Measurements from ENCODE around the gene HTR3E. TPM values are rescaled to one million over a fixed set of nuclear protein-coding genes. Genes with fewer than 3 reads are reported as not detected.
A peak's percentile ranks its signal among the peaks of the same experiment; 100 is the strongest.

HTR3E gene
- total and polyA plus RNA-seq, 3 experiments from 2014 or later = not detected

DNA sequence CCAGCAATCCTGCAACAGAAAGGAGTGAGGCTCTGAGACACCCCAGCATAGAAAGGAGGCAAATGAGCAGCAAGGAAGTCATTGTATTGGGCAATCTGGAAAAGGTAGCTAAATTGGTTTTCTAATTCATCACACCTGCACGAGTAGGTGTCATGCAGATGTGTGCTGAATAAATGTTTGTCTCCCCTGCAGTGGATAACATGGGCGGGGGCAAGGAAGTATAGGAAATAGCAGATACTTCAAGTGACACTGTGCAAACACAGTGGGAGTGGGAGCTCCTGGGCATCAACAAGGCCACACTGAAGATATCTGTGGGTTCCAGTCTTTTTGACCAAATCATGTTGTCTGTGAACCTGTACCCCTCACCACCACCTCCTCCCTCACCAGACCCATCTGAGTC lies 14.4 kb upstream of the HTR3E start:
- no peaks in the 10 kb centered on the region for H3K9me3 ChIP-seq (ENCODE audit: low read length)
- H3K36me3 Mint-ChIP-seq = peaks cover 0 to 10% (median 3%) of the 10 kb centered on the region in 3 donors
- no peaks in the 10 kb centered on the region for H3K36me3 ChIP-seq (ENCODE audit: insufficient read depth, low read length)
- no peak overlapping the region for H3K27ac ChIP-seq (ENCODE audit: low read depth, low read length)
- H3K27ac Mint-ChIP-seq = no peak overlapping the region
- H3K4me3 Mint-ChIP-seq = no peak overlapping the region
- H3K27me3 ChIP-seq (ENCODE audit: insufficient read depth, low read length, poor library complexity, severe bottlenecking) = no peaks in the 10 kb centered on the region
- peaks cover 6 to 8% (median 7%) of the 10 kb centered on the region in 3 donors for H3K4me1 Mint-ChIP-seq
- POLR2A ChIA-PET = no interaction called here
- H3K4me3 ChIP-seq (ENCODE audit: low read length) = no peak overlapping the region
- H3K9me3 Mint-ChIP-seq = peaks cover 4 to 16% (median 13%) of the 10 kb centered on the region in 5 donors
- CTCF ChIA-PET = no interaction called here
- H3K4me1 ChIP-seq (ENCODE audit: insufficient read depth, low read length) = no peaks in the 10 kb centered on the region
- DNase-seq = no peak
- no peaks in the 10 kb centered on the region for H3K27me3 Mint-ChIP-seq

DNA sequence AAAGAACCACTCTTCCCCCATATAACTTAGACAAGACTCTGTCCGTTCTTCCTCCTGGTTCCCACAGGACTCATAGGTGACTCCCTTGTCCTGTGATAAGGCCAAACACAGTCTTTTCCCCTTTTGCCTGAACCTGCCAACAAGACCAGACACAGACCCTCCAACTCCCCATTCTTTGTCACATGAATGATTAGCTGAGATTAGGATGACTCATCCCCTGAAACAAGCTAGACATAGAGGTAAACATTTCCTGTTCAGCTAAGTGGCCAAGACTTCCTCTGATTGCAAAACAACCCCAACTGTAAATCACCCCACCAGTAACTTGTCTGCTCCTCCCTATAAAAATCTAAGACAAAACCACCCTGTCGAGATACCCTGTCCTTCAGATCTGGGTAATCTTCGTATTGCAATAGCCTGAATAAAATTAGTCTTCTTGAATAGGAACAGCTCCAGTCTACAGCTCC lies 11.4 kb upstream of the HTR3E start:
- H3K36me3 Mint-ChIP-seq = peaks cover 0 to 10% (median 3%) of the 10 kb centered on the region in 3 donors
- ChIA-PET POLR2A (no interaction called here), CTCF (no interaction called here)
- Histone ChIP-seq H3K27me3 (ENCODE audit: insufficient read depth, low read length, poor library complexity, severe bottlenecking) (no peaks in the 10 kb centered on the region), H3K27ac (ENCODE audit: low read depth, low read length) (no peak overlapping the region), H3K9me3 (ENCODE audit: low read length) (no peaks in the 10 kb centered on the region), H3K36me3 (ENCODE audit: insufficient read depth, low read length) (no peaks in the 10 kb centered on the region), H3K4me3 (ENCODE audit: low read length) (no peak overlapping the region), H3K4me1 (ENCODE audit: insufficient read depth, low read length) (no peaks in the 10 kb centered on the region)
- peaks cover 6 to 8% (median 7%) of the 10 kb centered on the region in 3 donors for H3K4me1 Mint-ChIP-seq
- H3K27me3 Mint-ChIP-seq = no peaks in the 10 kb centered on the region
- DNase-seq = no peak
- H3K4me3 Mint-ChIP-seq = no peak overlapping the region
- peaks cover 6 to 17% (median 13%) of the 10 kb centered on the region in 5 donors for H3K9me3 Mint-ChIP-seq
- H3K27ac Mint-ChIP-seq = peak overlapping the region in 2 of 8 donors; percentile 5 to 74

DNA sequence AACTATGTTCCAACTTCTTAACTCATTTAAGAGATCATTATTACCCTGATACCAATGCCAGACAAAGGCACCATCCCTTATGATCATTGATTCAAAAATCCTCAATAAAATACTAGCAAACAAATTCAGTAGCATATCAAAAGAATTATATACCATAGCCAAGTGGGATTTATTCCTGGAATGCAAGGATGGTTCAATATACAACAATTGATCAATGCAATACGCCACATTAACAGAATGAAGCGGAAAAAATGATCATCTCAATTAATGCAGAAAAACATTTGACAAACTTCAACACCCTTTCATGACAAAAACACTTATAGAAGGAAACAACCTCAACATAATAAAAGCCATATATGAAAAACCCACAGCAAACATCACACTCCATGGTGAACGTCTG lies 4.7 kb upstream of the HTR3E start:
- Mint-ChIP-seq H3K27ac (no peak overlapping the region), H3K4me3 (no peak overlapping the region), H3K36me3 (peaks cover 0 to 14% (median 0%) of the 10 kb centered on the region in 3 donors), H3K4me1 (no peaks in the 10 kb centered on the region), H3K27me3 (peaks cover 20% of the 10 kb centered on the region in 2 donors), H3K9me3 (peaks cover 18 to 29% (median 26%) of the 10 kb centered on the region in 5 donors)
- POLR2A ChIA-PET = no interaction called here
- Histone ChIP-seq H3K27ac (ENCODE audit: low read depth, low read length) (no peak overlapping the region), H3K4me1 (ENCODE audit: insufficient read depth, low read length) (no peaks in the 10 kb centered on the region), H3K27me3 (ENCODE audit: insufficient read depth, low read length, poor library complexity, severe bottlenecking) (no peaks in the 10 kb centered on the region), H3K9me3 (ENCODE audit: low read length) (no peaks in the 10 kb centered on the region), H3K4me3 (ENCODE audit: low read length) (no peak overlapping the region), H3K36me3 (ENCODE audit: insufficient read depth, low read length) (no peaks in the 10 kb centered on the region)
- CTCF ChIA-PET = no interaction called here
- DNase-seq = no peak

DNA sequence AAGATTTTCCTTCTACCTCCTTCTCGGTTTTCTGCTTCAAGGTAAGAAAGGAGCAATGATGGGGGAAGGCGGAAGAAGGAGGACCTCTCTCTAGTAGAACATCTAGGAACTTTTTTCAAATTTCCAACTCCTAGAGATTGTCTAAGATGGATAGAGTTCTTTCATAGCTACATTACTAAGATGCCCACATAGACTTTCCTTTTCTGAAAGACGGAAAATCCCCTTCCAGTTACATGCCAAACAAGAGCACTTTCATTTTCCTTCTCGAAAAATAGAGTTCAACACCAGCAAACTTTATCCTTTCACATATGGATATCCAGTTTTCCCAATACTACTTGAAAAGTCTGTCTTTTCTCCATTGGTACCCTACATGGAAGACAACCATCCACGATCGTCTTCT lies 692 bp downstream of the HTR3E start:
- Mint-ChIP-seq H3K36me3 (peaks cover 0 to 6% (median 0%) of the 10 kb centered on the region in 3 donors), H3K4me1 (no peaks in the 10 kb centered on the region), H3K4me3 (no peak overlapping the region), H3K27me3 (peaks cover 14 to 19% of the 10 kb centered on the region in 2 donors), H3K9me3 (peaks cover 4 to 11% (median 8%) of the 10 kb centered on the region in 5 donors), H3K27ac (no peak overlapping the region)
- POLR2A ChIA-PET = no interaction called here
- H3K27ac ChIP-seq (ENCODE audit: low read depth, low read length) = no peak overlapping the region
- H3K36me3 ChIP-seq (ENCODE audit: insufficient read depth, low read length) = no peaks in the 10 kb centered on the region
- no peak for DNase-seq
- no peaks in the 10 kb centered on the region for H3K4me1 ChIP-seq (ENCODE audit: insufficient read depth, low read length)
- H3K4me3 ChIP-seq (ENCODE audit: low read length) = no peak overlapping the region
- H3K27me3 ChIP-seq (ENCODE audit: insufficient read depth, low read length, poor library complexity, severe bottlenecking) = no peaks in the 10 kb centered on the region
- H3K9me3 ChIP-seq (ENCODE audit: low read length) = no peaks in the 10 kb centered on the region
- CTCF ChIA-PET = no interaction called here

DNA sequence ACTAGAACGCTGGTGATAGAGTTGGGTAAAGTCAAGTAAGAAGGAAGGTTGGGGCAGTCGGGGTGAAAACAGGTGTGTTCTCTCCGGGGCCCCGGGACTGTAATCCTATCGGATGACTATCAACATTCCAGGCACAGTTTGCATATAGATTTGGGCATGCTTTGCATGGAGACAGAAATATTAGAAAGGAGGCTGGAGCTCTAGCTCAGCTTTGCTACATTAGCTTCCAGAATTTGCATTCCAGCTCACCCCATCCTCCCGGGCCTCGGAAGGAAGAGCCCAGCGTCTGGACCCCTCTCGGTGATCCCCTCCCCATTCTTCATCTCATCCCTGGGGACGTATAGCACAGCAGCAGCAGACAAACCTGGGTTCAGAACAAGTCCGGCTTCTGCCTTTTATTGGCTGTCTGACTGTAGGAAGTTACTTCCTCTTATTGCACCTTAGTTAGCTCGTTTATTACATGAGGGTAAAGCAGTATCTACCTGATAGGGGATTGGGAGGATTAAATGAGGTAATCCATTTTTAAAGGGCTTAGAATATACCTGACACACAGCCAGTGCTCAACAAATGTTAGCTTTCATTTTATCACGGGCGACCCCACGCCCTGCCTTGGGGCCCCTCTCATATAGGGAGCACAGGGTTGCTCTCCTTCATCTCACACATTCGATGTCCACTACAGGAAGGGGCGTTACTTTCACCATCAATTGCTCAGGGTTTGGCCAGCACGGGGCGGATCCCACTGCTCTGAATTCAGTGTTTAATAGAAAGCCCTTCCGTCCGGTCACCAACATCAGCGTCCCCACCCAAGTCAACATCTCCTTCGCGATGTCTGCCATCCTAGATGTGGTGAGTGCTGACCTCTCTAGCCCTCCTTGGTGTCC lies 3.2 kb downstream of the HTR3E start:
- Mint-ChIP-seq H3K36me3 (no peaks in the 10 kb centered on the region), H3K4me1 (no peaks in the 10 kb centered on the region), H3K9me3 (peaks cover 0 to 3% (median 0%) of the 10 kb centered on the region in 5 donors), H3K27ac (no peak overlapping the region), H3K27me3 (peaks cover 7 to 8% of the 10 kb centered on the region in 2 donors), H3K4me3 (no peak overlapping the region)
- H3K27ac ChIP-seq (ENCODE audit: low read depth, low read length) = no peak overlapping the region
- H3K9me3 ChIP-seq (ENCODE audit: low read length) = no peaks in the 10 kb centered on the region
- POLR2A ChIA-PET = no interaction called here
- no peak overlapping the region for H3K4me3 ChIP-seq (ENCODE audit: low read length)
- no peaks in the 10 kb centered on the region for H3K27me3 ChIP-seq (ENCODE audit: insufficient read depth, low read length, poor library complexity, severe bottlenecking)
- no peaks in the 10 kb centered on the region for H3K4me1 ChIP-seq (ENCODE audit: insufficient read depth, low read length)
- DNase-seq = no peak
- CTCF ChIA-PET = interaction anchor here (1.4 kb wide), 1 partner anchor 34 kb away, joined by 3 read pairs; no protein-coding TSS in a partner anchor
- H3K36me3 ChIP-seq (ENCODE audit: insufficient read depth, low read length) = no peaks in the 10 kb centered on the region

DNA sequence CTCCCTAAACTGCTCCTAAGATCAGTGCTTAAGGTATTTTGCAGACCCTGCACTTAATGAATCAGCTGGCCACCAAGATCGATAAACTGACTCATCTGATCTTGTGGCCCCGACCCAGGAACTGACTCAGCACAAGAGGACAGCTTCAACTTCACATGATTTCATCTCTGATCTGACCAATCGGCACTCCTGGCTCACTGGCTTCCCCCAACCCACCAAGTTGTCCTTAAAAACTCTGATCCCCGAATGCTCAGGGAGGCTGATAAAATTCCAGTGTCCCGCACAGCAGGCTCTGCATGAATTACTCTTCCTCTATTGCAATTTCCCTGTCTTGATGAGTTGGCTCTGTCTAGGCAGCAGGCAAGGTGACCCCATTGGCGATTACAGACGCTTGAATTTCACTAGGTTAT lies 13.5 kb downstream of the HTR3E start:
- ChIA-PET POLR2A (no interaction called here), CTCF (no interaction called here)
- H3K36me3 Mint-ChIP-seq = peaks cover 0 to 5% (median 0%) of the 10 kb centered on the region in 3 donors
- Histone ChIP-seq H3K9me3 (ENCODE audit: low read length) (no peaks in the 10 kb centered on the region), H3K4me3 (ENCODE audit: low read length) (no peak overlapping the region), H3K27me3 (ENCODE audit: insufficient read depth, low read length, poor library complexity, severe bottlenecking) (no peaks in the 10 kb centered on the region), H3K27ac (ENCODE audit: low read depth, low read length) (no peak overlapping the region), H3K36me3 (ENCODE audit: insufficient read depth, low read length) (no peaks in the 10 kb centered on the region), H3K4me1 (ENCODE audit: insufficient read depth, low read length) (no peaks in the 10 kb centered on the region)
- no peak for DNase-seq
- peaks cover 7 to 13% of the 10 kb centered on the region in 2 donors for H3K27me3 Mint-ChIP-seq
- H3K4me3 Mint-ChIP-seq = no peak overlapping the region
- H3K27ac Mint-ChIP-seq = no peak overlapping the region
- H3K4me1 Mint-ChIP-seq = no peaks in the 10 kb centered on the region
- no peaks in the 10 kb centered on the region for H3K9me3 Mint-ChIP-seq

DNA sequence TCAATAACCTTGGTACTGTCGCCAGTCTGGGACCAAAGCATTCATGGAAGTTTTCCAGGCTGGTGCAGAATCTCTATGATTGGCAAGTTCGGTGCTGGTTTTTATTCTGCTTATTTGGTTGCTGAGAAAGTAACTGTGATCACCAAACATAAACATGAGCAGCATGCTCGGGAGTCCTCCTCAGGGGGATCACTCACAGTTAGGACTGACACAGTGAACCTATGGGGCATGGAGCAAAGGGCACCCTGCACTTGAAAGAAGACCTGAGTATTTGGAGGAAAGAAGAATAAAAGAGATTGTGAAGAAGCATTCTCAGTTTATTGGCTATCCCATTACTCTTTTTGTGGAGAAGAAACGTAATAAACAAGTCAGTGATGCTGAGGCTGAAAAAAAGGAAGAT lies 19.2 kb downstream of the HTR3E start:
- Histone ChIP-seq H3K27ac (ENCODE audit: low read depth, low read length) (no peak overlapping the region), H3K36me3 (ENCODE audit: insufficient read depth, low read length) (no peaks in the 10 kb centered on the region), H3K27me3 (ENCODE audit: insufficient read depth, low read length, poor library complexity, severe bottlenecking) (no peaks in the 10 kb centered on the region), H3K4me3 (ENCODE audit: low read length) (no peak overlapping the region), H3K9me3 (ENCODE audit: low read length) (no peaks in the 10 kb centered on the region), H3K4me1 (ENCODE audit: insufficient read depth, low read length) (no peaks in the 10 kb centered on the region)
- H3K4me1 Mint-ChIP-seq = no peaks in the 10 kb centered on the region
- H3K27me3 Mint-ChIP-seq = peaks cover 11 to 15% of the 10 kb centered on the region in 2 donors
- ChIA-PET POLR2A (no interaction called here), CTCF (no interaction called here)
- no peak for DNase-seq
- no peaks in the 10 kb centered on the region for H3K9me3 Mint-ChIP-seq
- no peak overlapping the region for H3K27ac Mint-ChIP-seq
- peaks cover 0 to 11% (median 3%) of the 10 kb centered on the region in 3 donors for H3K36me3 Mint-ChIP-seq
- H3K4me3 Mint-ChIP-seq = no peak overlapping the region

DNA sequence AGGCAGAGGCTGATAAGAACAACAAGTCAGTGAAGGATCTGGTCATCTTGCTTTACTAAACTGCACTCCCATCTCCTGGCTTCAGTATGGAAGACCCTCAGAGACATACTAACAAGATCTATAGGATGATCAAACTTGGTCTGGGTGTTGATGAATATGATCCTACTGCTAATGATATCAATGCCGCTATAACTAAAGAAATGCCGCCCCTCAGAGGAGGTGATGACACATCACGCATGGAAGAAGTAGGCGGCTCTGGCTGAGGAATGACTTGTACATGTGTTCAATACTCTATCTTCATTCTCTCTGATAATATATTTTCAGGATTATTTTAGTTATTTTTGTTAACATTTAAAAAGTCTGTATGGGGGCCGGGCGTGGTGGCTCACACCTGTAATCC lies 20.8 kb downstream of the HTR3E start:
- H3K9me3 Mint-ChIP-seq = no peaks in the 10 kb centered on the region
- H3K4me3 Mint-ChIP-seq = no peak overlapping the region
- H3K27ac ChIP-seq (ENCODE audit: low read depth, low read length) = no peak overlapping the region
- H3K27me3 Mint-ChIP-seq = peaks cover 11 to 12% of the 10 kb centered on the region in 2 donors
- H3K9me3 ChIP-seq (ENCODE audit: low read length) = no peaks in the 10 kb centered on the region
- H3K36me3 ChIP-seq (ENCODE audit: insufficient read depth, low read length) = no peaks in the 10 kb centered on the region
- peaks cover 0 to 11% (median 3%) of the 10 kb centered on the region in 3 donors for H3K36me3 Mint-ChIP-seq
- ChIA-PET POLR2A (no interaction called here), CTCF (no interaction called here)
- DNase-seq = no peak
- no peak overlapping the region for H3K27ac Mint-ChIP-seq
- H3K27me3 ChIP-seq (ENCODE audit: insufficient read depth, low read length, poor library complexity, severe bottlenecking) = no peaks in the 10 kb centered on the region
- H3K4me1 ChIP-seq (ENCODE audit: insufficient read depth, low read length) = no peaks in the 10 kb centered on the region
- no peak overlapping the region for H3K4me3 ChIP-seq (ENCODE audit: low read length)
- H3K4me1 Mint-ChIP-seq = no peaks in the 10 kb centered on the region

Measured in CD8-positive, alpha-beta memory T cell (primary cell).